Bronchial epithelial cell (primary cell): ENCODE measurements around the gene SYPL2. TPM values are rescaled to one million over a fixed set of nuclear protein-coding genes. Genes with fewer than 3 reads are reported as not detected.

Source experiments
- DNase-seq: peaks from one replicate; pipeline ENCODE4 v3.0.0-alpha.2; 2010; ENCODE audit warnings: low read depth
- FAIRE-seq: peaks from 2 replicates; lab custom pipeline; 2011; peaks lifted over from hg19 to GRCh38; lab: Jason Lieb, UNC
- H3K27me3 ChIP-seq: 2 replicates; pipeline ENCODE4 v1.5.1; 2011; ENCODE audit warnings: low read length; ENCODE audit not compliant: control insufficient read depth, insufficient read depth
- H3K36me3 ChIP-seq: 2 replicates; pipeline ENCODE4 v1.5.1; 2011; ENCODE audit warnings: low read length; ENCODE audit not compliant: control insufficient read depth, insufficient read depth
- H3K4me3 ChIP-seq: 2 replicates; pipeline ENCODE4 v1.5.1; 2011; ENCODE audit warnings: mild to moderate bottlenecking, low read depth, low read length, control low read depth
- CTCF ChIP-seq: IDR thresholded peaks from 2 replicates; pipeline ENCODE4 v1.5.1; 2011; ENCODE audit warnings: mild to moderate bottlenecking, moderate library complexity, low read length, control low read depth, inconsistent platforms; ENCODE audit not compliant: insufficient read depth, severe bottlenecking
- total RNA-seq: library from RNA; depleted of rRNA; stranded (reverse); fragments of >200 nt; gene quantifications from 2 replicates; pipeline ENCODE4 v1.2.1, GENCODE V29; 2014

Gene SYPL2
- total RNA-seq, 1 donor from 2014 or later, result not detected

GRCh38 chr1:109527098-109527811 is 60.9 kb downstream of the SYPL2 start:
- Histone ChIP-seq H3K36me3 (no peaks in the 10 kb centered on the region), H3K27me3 (peaks cover 2% of the 10 kb centered on the region), H3K4me3 (no peak overlapping the region)
- FAIRE-seq, result no peak
- no peak for TF ChIP-seq CTCF
- no peak for DNase-seq

- no peaks in the 10 kb centered on the region for H3K36me3 ChIP-seq
- no peak overlapping the region for H3K4me3 ChIP-seq
- no peak for TF ChIP-seq CTCF
- DNase-seq (no peak), FAIRE-seq (no peak)
- H3K27me3 ChIP-seq, result peaks cover 2% of the 10 kb centered on the region
These were observed 61.7 kb downstream of the SYPL2 start for GRCh38 chr1:109527846-109528695.

GRCh38 chr1:109528712-109529111 is 62.4 kb downstream of the SYPL2 start:
- H3K27me3 ChIP-seq, result peaks cover 2% of the 10 kb centered on the region
- FAIRE-seq (no peak), DNase-seq (no peak)
- TF ChIP-seq CTCF, result no peak
- no peak overlapping the region for H3K4me3 ChIP-seq
- H3K36me3 ChIP-seq, result no peaks in the 10 kb centered on the region

GRCh38 chr1:109529881-109530456 is 63.6 kb downstream of the SYPL2 start:
- no peak for DNase-seq
- no peak for TF ChIP-seq CTCF
- Histone ChIP-seq H3K4me3 (no peak overlapping the region), H3K36me3 (no peaks in the 10 kb centered on the region), H3K27me3 (peaks cover 2% of the 10 kb centered on the region)
- no peak for FAIRE-seq

GRCh38 chr1:109530457-109531087 is 64.2 kb downstream of the SYPL2 start:
- peaks cover 2% of the 10 kb centered on the region for H3K27me3 ChIP-seq
- DNase-seq (no peak), FAIRE-seq (no peak)
- H3K36me3 ChIP-seq, result no peaks in the 10 kb centered on the region
- H3K4me3 ChIP-seq, result no peak overlapping the region
- TF ChIP-seq CTCF, result no peak
